Hepatocyte (in vitro differentiated cells): ENCODE measurements around the gene CMSS1. TPM values are rescaled to one million over a fixed set of nuclear protein-coding genes. Genes with fewer than 3 reads are reported as not detected.

Experiments used
- DNase-seq: peaks from one replicate; pipeline ENCODE4 v3.0.0-alpha.2; 2016; ENCODE audit warnings: low spot score
- H2AFZ ChIP-seq: fragments of 200-600 bp; sonication (generic); 2 replicates; pipeline ENCODE4 v1.6.0; 2016; ENCODE audit warnings: antibody characterized with exemption, mild to moderate bottlenecking
- H3K27ac ChIP-seq: fragments of 200-600 bp; sonication (generic); 2 replicates; pipeline ENCODE4 v1.5.1; 2016; ENCODE audit warnings: mild to moderate bottlenecking
- H3K27me3 ChIP-seq: fragments of 200-600 bp; sonication (generic); 2 replicates; pipeline ENCODE4 v1.6.1; 2016
- H3K36me3 ChIP-seq: fragments of 200-600 bp; sonication (generic); replicated peaks from 2 replicates; pipeline ENCODE4 v1.5.1; 2016; ENCODE audit warnings: low read depth; ENCODE audit not compliant: insufficient read depth
- H3K4me1 ChIP-seq: fragments of 200-600 bp; sonication (generic); 2 replicates; pipeline ENCODE4 v1.5.1; 2016; ENCODE audit warnings: mild to moderate bottlenecking, moderate library complexity; ENCODE audit not compliant: insufficient read depth
- H3K4me2 ChIP-seq: fragments of 200-600 bp; sonication (generic); 2 replicates; pipeline ENCODE4 v1.6.0; 2016
- H3K4me3 ChIP-seq: fragments of 200-600 bp; sonication (generic); 2 replicates; pipeline ENCODE4 v1.5.1; 2016; ENCODE audit warnings: mild to moderate bottlenecking
- H3K79me2 ChIP-seq: fragments of 200-600 bp; sonication (generic); 2 replicates; pipeline ENCODE4 v1.6.0; 2017; ENCODE audit warnings: mild to moderate bottlenecking
- H3K9me2 ChIP-seq: fragments of 200-600 bp; sonication (generic); replicated peaks from 2 replicates; pipeline ENCODE4 v1.6.0; 2017; ENCODE audit warnings: mild to moderate bottlenecking; ENCODE audit not compliant: insufficient read depth
- H3K9me3 ChIP-seq: fragments of 200-600 bp; sonication (generic); 2 replicates; pipeline ENCODE4 v1.5.1; 2016; ENCODE audit warnings: low read depth, mild to moderate bottlenecking
- H4K20me1 ChIP-seq: fragments of 200-600 bp; sonication (generic); 2 replicates; pipeline ENCODE4 v1.6.0; 2016; ENCODE audit warnings: mild to moderate bottlenecking; ENCODE audit not compliant: insufficient read depth, poor library complexity, severe bottlenecking
- EZH2 ChIP-seq: fragments of 200-600 bp; sonication (generic); IDR thresholded peaks from 2 replicates; pipeline ENCODE4 v1.6.1; 2016; ENCODE audit warnings: antibody characterized with exemption, mild to moderate bottlenecking, borderline replicate concordance
- EZH2phosphoT487 ChIP-seq: fragments of 200-600 bp; sonication (generic); IDR thresholded peaks from one replicate; pipeline ENCODE4 v1.6.1; 2018; ENCODE audit warnings: antibody characterized with exemption, mild to moderate bottlenecking, low read depth, moderate library complexity; ENCODE audit not compliant: unreplicated experiment, severe bottlenecking
- WGBS: methylation state at CpG from one replicate; pipeline ENCODE4 v1.1.6; 2016; ENCODE audit warnings: low lambda C conversion rate; ENCODE audit errors: missing lambda C conversion rate; 5-methylcytosine and 5-hydroxymethylcytosine counted together
- polyA plus RNA-seq: library from polyadenylated mRNA; unstranded; fragments of >200 nt; fragmentation: Nextera tagmentation; extraction: Ambion mirVana; gene quantifications from 2 replicates; pipeline ENCODE4 v1.2.1, GENCODE V29; 2016
- total RNA-seq: library from RNA; depleted of rRNA; stranded (reverse); fragments of >200 nt; gene quantifications from 2 replicates; pipeline ENCODE4 v1.2.3, GENCODE V29; 2014
- TF ChIP-seq, protein P1 (sequence below): fragments of 200-600 bp; sonication (generic); IDR thresholded peaks from 2 replicates; pipeline ENCODE4 v1.5.1; 2016; ENCODE audit warnings: antibody characterized with exemption, mild to moderate bottlenecking; ENCODE audit not compliant: poor library complexity

CMSS1 gene
- total and polyA plus RNA-seq, 2 experiments from 2014 or later = 11.8 to 17.0 TPM

DNA sequence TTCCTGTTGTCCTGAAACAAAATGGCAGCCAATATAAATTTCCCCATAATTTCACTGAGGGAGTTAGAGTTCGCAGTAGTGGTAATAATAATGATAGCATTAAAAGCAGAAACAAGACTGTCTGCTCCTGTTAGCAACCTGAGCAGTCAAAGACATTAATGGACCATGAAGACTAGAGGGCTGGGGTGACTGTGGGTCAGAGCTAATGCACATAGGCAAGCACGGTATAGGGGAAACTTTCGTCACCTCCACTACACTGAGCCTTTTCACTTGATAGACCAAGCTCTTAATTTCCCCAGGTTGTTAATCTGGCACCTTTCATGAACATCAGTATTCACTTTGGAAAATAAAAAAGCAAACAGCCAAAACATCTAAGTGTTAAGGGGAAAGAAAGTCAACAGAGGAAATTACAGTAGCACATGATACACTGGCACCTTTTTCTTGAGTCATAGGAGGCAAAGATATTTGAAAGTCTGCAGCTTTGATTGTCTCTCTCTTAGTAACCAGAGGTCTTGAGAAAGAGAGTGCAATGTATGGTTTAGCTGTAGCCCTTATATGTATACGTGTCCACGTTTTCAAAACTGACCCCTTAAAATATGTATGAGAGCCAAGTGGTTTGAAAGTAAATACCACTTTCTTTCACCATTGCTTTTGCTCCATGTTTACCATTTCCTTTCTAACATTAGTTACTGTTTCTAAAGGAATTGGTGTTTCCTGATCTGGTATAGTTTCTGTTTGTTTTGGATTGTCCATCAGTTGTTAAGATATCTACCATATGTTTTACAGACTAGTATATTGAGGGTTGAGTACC, 191.8 kb downstream of the CMSS1 start:
- no peaks in the 10 kb centered on the region for H3K36me3 ChIP-seq
- H3K27me3 ChIP-seq = no peaks in the 10 kb centered on the region
- no peak overlapping the region for H3K4me3 ChIP-seq
- peaks cover 7% of the 10 kb centered on the region for H3K4me1 ChIP-seq
- no peak for DNase-seq
- no peaks in the 10 kb centered on the region for H3K9me2 ChIP-seq
- H3K9me3 ChIP-seq = no peaks in the 10 kb centered on the region
- no peak overlapping the region for H2AFZ ChIP-seq
- no peak overlapping the region for H3K4me2 ChIP-seq
- H3K27ac ChIP-seq = no peak overlapping the region
- H4K20me1 ChIP-seq = no peaks in the 10 kb centered on the region
- no peaks in the 10 kb centered on the region for H3K79me2 ChIP-seq
- TF ChIP-seq, protein P1, sequence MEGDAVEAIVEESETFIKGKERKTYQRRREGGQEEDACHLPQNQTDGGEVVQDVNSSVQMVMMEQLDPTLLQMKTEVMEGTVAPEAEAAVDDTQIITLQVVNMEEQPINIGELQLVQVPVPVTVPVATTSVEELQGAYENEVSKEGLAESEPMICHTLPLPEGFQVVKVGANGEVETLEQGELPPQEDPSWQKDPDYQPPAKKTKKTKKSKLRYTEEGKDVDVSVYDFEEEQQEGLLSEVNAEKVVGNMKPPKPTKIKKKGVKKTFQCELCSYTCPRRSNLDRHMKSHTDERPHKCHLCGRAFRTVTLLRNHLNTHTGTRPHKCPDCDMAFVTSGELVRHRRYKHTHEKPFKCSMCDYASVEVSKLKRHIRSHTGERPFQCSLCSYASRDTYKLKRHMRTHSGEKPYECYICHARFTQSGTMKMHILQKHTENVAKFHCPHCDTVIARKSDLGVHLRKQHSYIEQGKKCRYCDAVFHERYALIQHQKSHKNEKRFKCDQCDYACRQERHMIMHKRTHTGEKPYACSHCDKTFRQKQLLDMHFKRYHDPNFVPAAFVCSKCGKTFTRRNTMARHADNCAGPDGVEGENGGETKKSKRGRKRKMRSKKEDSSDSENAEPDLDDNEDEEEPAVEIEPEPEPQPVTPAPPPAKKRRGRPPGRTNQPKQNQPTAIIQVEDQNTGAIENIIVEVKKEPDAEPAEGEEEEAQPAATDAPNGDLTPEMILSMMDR = no peak
- TF ChIP-seq EZH2 = no peak
- TF ChIP-seq EZH2phosphoT487 = no peak
- WGBS = 71% methylated on average over 5 of the region's 5 CpGs

DNA sequence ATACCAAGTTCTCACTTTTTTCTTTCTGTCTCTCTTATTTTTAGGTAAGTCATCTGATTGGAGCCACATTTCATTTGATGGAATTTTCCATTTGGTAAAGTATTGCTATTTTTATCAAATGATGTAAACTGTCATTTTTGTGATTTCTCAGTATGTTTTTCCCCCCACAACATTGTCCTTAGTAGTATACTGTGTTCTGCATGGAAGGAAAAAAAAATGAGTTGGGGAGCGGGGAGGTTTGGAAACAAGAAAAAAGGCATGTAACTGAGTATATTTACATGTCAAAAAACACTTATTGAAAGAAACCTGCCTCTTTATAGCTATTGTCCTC, 192.4 kb downstream of the CMSS1 start:
- H3K9me2 ChIP-seq = no peaks in the 10 kb centered on the region
- H4K20me1 ChIP-seq = no peaks in the 10 kb centered on the region
- no peak overlapping the region for H3K27ac ChIP-seq
- H3K79me2 ChIP-seq = no peaks in the 10 kb centered on the region
- no peaks in the 10 kb centered on the region for H3K27me3 ChIP-seq
- H3K4me3 ChIP-seq = no peak overlapping the region
- no peak for TF ChIP-seq EZH2phosphoT487
- TF ChIP-seq, protein P1 = no peak
- TF ChIP-seq EZH2 = no peak
- H3K9me3 ChIP-seq = peaks cover 1% of the 10 kb centered on the region
- peaks cover 7% of the 10 kb centered on the region for H3K4me1 ChIP-seq
- no peak overlapping the region for H2AFZ ChIP-seq
- no peak overlapping the region for H3K4me2 ChIP-seq
- WGBS = 100% methylated on average over 1 of the region's 1 CpG
- no peaks in the 10 kb centered on the region for H3K36me3 ChIP-seq
- DNase-seq = no peak

DNA sequence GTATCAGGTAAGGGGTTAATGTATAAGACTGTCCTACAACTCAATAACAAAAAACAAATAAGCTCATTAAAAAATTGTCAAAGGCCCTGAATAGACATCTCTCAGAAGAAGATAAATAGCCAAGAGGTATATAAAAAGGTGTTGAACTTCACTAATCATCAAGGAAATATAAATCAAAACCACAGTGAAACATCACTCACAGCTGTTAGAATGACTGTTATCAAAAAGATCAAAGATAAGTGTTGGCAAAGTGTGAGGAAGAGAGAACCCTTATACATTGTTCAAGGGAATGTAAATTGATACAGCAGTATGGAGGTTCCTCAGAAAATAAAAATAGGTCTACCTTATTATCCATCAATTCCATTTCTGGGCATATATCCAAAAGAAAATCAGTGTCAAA, 201.1 kb downstream of the CMSS1 start:
- no peak for DNase-seq
- Histone ChIP-seq H3K79me2 (no peaks in the 10 kb centered on the region), H3K36me3 (no peaks in the 10 kb centered on the region), H3K27ac (no peak overlapping the region), H4K20me1 (no peaks in the 10 kb centered on the region), H3K4me3 (no peak overlapping the region), H3K4me2 (no peak overlapping the region), H3K9me3 (peaks cover 7% of the 10 kb centered on the region), H3K27me3 (no peaks in the 10 kb centered on the region), H2AFZ (no peak overlapping the region), H3K9me2 (no peaks in the 10 kb centered on the region), H3K4me1 (peaks cover 8% of the 10 kb centered on the region)
- no peak for TF ChIP-seq EZH2phosphoT487
- TF ChIP-seq, protein P1 = no peak
- no peak for TF ChIP-seq EZH2
